WI38 (cell line): ENCODE results near the gene SLC22A5.

ENCODE experiments used
- H3K4me3 ChIP-seq: 2 replicates; pipeline ENCODE4 v1.5.1; 2011; ENCODE audit warnings: low read depth, mild to moderate bottlenecking, control low read depth, low read length
- TF ChIP-seq, protein P1 (sequence below): IDR thresholded peaks from 2 replicates; pipeline ENCODE4 v1.5.1; 2012; ENCODE audit warnings: low read depth, mild to moderate bottlenecking, control low read depth, low read length

The SLC22A5 gene

GRCh38 chr5:132369474-132370180 lies at the start of gene SLC22A5:
SLC22A5 (plus strand) TSS chr5:132369710; CDS start chr5:132369973, 263 bp downstream.
- H3K4me3 ChIP-seq, result peak within 1 kb of the TSS; percentile 60
- TF ChIP-seq, protein P1, sequence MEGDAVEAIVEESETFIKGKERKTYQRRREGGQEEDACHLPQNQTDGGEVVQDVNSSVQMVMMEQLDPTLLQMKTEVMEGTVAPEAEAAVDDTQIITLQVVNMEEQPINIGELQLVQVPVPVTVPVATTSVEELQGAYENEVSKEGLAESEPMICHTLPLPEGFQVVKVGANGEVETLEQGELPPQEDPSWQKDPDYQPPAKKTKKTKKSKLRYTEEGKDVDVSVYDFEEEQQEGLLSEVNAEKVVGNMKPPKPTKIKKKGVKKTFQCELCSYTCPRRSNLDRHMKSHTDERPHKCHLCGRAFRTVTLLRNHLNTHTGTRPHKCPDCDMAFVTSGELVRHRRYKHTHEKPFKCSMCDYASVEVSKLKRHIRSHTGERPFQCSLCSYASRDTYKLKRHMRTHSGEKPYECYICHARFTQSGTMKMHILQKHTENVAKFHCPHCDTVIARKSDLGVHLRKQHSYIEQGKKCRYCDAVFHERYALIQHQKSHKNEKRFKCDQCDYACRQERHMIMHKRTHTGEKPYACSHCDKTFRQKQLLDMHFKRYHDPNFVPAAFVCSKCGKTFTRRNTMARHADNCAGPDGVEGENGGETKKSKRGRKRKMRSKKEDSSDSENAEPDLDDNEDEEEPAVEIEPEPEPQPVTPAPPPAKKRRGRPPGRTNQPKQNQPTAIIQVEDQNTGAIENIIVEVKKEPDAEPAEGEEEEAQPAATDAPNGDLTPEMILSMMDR, result no peak

DNA sequence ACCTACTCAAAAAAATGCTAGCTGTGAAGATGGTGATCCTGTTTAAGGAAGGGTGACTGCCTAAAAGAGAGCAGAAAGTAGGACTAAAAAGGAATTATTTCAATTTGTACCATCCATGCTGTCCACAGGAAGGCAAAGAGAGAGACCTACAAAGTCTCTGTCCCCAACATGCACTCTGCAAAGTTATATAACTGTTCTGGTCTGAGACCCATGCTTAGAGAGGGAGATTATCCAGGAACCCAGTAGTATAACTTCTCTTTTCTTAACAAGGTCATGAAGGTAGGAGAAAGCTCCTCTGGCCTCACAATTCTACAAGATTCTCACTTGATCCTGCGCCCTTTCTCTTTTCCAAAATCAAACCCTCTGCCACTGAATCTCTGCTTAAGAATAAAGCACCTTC lies 49.5 kb upstream of the SLC22A5 start:
- no peak overlapping the region for H3K4me3 ChIP-seq
- TF ChIP-seq, protein P1, result no peak

- H3K4me3 ChIP-seq, result no peak overlapping the region
- TF ChIP-seq, protein P1, result no peak
These were observed 48.3 kb upstream of the SLC22A5 start for GRCh38 chr5:132321109-132321721.

GRCh38 chr5:132322266-132322665 lies 47.2 kb upstream of the SLC22A5 start:
- TF ChIP-seq, protein P1, result no peak
- no peak overlapping the region for H3K4me3 ChIP-seq

DNA sequence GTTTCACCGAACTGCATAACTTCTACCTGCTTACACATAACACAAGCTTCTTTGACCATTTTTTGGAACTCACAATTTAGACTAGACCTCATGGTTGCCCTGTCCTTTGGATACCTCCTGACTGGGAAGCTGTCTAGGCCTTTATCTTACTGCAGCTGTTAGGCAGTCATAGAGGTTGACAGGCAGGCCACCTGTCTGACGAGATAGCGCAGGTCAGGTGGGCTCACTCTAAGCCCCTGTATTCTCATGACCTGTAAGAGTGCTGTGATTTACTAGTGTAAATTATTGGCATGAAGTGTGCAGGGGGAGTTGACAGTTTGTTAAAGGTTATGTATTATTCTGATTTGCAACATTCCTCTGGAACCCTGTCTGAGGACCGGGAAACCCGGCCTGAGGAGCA lies 46.3 kb upstream of the SLC22A5 start:
- H3K4me3 ChIP-seq, result no peak overlapping the region
- TF ChIP-seq, protein P1, result no peak

DNA sequence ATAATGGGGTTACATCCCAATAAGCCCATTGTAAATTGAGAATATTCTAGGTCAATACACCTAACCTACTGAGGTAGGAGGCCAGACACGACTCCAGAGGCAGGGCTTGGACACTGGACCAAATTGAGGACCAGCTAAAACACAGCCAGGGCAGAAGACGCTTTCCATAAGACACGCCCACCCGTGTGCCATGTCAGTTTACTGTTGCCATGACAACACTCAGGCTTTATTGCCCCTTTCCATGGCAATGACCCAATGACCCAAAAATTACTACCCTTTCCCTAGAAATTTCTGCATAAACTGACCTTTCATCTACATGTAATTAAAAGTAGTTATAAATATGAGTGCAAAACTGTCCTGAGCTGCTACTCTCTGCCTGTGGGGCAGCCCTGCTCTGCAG lies 43.8 kb upstream of the SLC22A5 start:
- TF ChIP-seq, protein P1, result no peak

DNA sequence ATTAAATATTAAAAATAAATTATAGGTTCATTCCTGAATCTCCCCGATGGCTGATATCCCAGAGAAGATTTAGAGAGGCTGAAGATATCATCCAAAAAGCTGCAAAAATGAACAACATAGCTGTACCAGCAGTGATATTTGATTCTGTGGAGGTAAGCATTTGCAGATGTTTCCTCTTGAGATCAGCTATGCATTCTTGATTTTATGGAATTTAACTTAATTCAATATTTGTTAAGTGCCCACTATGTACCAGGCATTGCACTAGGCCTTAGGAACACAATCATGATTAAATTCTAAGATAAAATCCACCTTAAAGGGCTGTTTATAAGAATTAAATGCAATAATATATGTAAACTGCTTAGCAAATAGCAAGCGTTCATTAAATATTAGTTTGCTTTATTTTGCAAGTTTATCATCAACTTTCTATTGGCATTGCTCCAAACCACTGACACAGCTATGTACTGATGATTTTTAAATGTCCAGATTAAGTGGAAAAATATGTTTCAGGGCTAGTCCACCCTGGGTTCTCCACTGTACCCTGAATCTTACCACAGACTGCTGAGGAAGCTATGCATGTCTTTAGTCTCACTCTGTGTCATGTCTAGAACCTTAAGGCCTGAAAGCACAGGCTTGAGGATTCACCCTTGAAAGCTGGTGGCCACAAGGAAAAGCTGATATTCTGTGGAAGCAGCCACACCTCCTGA lies 42.1 kb upstream of the SLC22A5 start:
- no peak overlapping the region for H3K4me3 ChIP-seq
- TF ChIP-seq, protein P1, result no peak

More for the DNA sequence above, 43.8 kb upstream of the SLC22A5 start:
- H3K4me3 ChIP-seq, result no peak overlapping the region
